Left kidney (tissue), 2 donors: ENCODE results near the gene CFAP300. TPM values are rescaled to one million over a fixed set of nuclear protein-coding genes. Genes with fewer than 3 reads are reported as not detected.

Experiments used
- DNase-seq: peaks from one replicate; pipeline ENCODE4 v3.0.0-alpha.2; 2013
- polyA plus RNA-seq: library from polyadenylated mRNA; unstranded; fragments of 120-200 nt; gene quantifications from one replicate; pipeline ENCODE4 v1.2.1, GENCODE V29; 2013; ENCODE audit not compliant: insufficient read length

Gene CFAP300
- polyA plus RNA-seq, 1 donor: 4.7 TPM

GRCh38 chr11:102071497-102072472 is 24.5 kb downstream of the CFAP300 start:
- DNase-seq: no peak

DNA sequence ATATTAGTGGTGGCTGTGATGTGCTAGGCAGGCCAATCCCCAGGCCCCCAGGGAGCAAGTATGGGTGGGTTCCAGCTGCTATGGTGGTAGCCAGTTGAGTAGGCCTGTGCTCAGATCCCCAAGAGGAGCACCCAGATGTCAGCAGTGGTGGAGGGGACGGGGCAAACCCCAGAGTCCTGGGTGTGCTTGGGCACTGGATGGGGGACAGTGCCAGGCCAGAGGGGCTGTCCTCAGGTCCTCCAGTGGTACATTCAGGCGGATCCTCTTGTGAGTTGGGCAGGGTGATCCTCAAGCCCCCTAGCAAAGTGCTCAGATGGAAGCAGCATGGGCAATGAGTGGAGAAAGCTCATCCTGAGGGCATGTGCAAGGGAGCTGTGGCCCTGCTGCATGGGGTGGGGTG is 26.0 kb downstream of the CFAP300 start:
- DNase-seq: no peak

GRCh38 chr11:102079625-102080024 is 32.4 kb downstream of the CFAP300 start:
- DNase-seq: no peak

DNA sequence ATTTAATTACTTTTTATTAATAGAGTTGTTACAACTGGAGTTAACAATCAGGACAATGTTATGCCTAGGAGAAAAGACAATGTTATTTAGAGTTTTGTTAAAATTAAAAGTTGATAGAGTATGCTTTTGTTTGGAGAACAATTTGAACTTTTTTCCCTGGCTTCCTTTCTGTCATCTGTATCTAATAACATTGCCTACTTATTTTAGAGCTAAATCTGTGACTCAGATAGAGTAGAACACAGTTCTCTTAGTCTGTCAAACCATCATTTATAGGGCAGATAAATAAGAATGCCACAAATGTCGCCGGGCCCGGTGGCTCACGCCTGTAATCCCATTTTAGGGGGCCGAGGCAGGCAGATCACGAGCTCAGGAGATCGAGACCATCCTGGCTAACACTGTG is 34.1 kb downstream of the CFAP300 start:
- no peak for DNase-seq

GRCh38 chr11:102085864-102086551 is 38.8 kb downstream of the CFAP300 start:
- DNase-seq: no peak

DNA sequence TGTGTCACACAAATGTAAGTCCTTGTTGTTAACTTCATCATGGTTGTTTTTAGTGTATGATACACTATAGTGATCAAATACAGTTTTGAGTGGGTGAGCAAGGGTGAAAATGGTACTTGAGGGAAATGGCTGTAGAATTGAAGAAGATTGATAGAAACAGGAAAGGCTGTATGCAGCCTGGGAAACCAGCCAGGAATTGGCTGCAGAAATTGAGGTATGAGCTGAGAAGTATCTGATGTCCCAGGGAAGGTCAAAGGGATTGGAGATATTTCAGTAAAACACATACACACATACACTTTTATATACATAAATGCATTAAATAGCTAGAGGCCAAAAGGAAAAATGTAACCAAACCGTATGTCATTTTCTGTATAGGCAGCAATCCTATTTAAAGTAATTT is 49.9 kb downstream of the CFAP300 start:
- DNase-seq: no peak

GRCh38 chr11:102099755-102100154 is 52.5 kb downstream of the CFAP300 start:
- no peak for DNase-seq

GRCh38 chr11:102108734-102109440 is 61.6 kb downstream of the CFAP300 start:
- no peak for DNase-seq

DNA sequence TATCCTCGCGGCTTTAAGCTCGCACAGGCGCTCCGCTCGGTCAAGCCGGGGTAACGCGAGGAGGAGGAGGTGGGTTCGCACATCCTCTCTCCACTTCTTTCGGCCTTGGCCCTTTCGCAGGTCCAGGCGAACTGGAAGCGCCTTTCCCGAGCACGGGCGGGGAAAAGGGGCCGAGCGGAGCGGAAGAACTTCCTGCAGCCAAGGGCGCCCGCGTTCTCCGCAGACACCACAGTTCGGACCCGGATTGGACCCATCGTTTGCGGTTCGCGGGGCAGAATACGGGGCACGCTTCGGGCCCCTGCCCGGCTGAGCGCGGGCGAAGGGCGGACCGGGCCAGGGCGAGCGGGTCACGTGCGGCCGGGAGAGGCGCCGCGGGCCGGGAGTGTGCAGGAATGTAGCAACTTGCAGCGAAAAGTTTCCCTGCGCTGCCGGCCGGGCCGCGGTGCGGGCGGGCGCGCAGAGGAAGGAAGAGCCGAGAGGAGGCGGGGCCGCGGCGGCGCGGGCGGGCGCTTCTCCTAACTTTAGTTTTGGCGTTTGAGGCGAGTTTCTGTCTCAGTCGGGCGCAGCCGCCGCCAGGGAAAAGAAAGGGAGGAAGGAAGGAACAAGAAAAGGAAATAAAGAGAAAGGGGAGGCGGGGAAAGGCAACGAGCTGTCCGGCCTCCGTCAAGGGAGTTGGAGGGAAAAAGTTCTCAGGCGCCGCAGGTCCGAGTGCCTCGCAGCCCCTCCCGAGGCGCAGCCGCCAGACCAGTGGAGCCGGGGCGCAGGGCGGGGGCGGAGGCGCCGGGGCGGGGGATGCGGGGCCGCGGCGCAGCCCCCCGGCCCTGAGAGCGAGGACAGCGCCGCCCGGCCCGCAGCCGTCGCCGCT is 62.9 kb downstream of the CFAP300 start, which contains the start of gene YAP1:
TSS of gene YAP1 (plus strand) at position 552 of the 865 bp plus-strand sequence. CDS start 402 bp downstream, outside the sequence.
- DNase-seq: peak; percentile 95

DNA sequence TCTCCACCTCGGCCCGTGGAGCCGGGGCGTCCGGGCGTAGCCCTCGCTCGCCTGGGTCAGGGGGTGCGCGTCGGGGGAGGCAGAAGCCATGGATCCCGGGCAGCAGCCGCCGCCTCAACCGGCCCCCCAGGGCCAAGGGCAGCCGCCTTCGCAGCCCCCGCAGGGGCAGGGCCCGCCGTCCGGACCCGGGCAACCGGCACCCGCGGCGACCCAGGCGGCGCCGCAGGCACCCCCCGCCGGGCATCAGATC is 63.4 kb downstream of the CFAP300 start:
- DNase-seq: no peak

GRCh38 chr11:102111011-102111786 is 64.0 kb downstream of the CFAP300 start:
- DNase-seq: peak; percentile 89

DNA sequence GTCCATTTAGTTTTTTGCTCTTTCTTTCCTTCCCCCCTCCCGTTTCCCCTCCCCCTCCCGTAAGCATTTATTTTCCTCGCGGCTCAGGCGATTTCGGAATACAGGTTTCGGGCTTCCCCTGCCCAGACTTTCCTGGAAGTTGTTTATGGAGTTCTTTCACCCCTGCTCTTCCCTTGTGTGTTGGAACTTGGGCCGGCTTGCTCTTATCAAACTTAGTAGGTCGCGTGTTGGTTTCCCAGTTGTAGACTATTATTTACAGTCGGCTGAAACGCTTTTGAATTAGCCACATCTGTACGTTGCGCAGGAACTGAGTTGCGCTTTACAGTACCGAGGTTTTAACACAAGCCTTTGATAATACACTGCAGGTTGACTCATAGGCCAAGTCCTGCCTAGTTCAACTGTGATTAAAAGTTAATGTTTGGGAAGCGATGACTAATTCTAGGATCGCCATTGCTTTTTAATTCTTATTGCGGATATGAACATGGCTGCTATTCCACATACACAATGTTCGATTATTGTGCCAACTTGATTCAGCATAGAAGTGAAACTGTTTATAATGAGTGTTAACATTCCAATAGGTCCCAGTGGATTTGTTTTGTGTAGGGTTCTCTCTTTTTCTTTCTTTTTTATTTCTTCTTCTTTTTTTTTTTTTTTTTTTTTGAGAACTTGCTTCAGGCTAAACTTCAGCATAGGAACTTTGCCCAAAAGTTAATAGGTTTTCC is 64.7 kb downstream of the CFAP300 start:
- peak; percentile 71 for DNase-seq

- no peak for DNase-seq
These were observed 65.2 kb downstream of the CFAP300 start for GRCh38 chr11:102112509-102112821.

- DNase-seq: no peak
These were observed 66.8 kb downstream of the CFAP300 start for GRCh38 chr11:102114032-102114431.

DNA sequence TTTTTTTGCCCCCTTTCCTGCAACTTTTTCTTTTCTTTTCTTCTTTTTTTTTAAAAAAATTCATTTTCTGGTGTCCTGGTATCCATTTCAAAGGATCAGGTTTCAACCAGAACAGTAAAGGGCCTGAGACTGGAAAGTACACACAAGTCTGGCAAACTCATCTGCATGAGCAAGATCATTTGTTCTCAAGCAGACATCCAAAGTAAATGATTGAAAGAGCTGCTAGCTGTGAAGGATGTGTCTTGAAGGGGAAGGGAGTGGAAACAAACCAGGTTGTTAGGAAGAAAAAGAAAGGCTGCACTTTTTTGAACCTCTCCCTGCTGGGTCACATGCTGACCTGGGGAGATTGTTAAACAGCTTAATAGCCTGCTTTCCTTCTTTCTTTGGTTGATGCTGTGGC is 68.3 kb downstream of the CFAP300 start:
- peak; percentile 66 for DNase-seq

GRCh38 chr11:102116453-102117205 is 69.4 kb downstream of the CFAP300 start:
- DNase-seq: no peak

DNA sequence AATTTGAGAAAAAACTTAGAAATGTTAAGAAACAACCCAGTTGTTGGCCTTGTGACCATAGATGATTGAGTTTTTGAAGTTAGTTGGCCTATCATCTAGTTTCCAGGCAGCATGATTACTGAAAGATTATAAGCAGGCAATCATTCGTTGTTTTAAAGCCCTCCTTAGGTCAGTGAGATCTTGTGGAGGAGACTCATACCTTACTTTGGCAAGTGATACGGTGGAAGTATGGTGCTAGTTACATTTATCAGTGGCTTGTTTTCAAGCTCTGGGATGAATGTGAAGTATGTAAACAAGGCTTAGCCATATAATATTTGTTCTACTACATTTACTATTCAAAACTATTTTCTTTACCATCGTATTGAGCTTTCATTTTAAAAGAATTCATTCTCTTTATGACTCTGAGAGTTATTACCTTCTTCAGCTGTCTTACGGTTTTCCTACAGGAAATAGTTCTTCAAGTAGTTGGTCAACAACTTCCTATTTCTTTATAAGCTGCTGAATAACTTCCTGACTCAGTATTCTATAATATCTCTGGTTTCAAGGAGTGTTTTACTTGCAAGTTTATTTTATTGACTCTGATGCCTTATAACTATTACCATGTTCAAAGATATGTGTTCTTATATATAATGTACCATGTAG is 70.4 kb downstream of the CFAP300 start:
- no peak for DNase-seq

DNA sequence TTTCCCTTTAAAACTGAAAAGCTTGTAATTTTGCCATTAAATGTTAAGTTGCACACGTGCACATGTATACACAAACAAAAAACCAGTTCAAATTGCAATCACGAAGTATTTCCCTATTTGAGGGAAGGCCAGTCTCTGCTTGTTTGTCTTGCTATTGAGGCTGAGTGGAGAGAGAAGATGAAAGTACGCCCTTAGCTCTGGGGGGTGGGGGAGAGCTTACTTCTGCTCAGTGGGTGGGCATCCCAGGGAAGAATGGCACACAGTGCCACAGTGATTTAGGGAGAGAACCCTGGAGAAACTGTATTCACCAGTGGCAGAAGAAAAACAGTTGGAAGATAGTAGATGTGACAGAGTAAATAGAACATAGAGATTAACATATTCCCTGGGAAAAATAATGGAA is 71.7 kb downstream of the CFAP300 start:
- DNase-seq: no peak

DNA sequence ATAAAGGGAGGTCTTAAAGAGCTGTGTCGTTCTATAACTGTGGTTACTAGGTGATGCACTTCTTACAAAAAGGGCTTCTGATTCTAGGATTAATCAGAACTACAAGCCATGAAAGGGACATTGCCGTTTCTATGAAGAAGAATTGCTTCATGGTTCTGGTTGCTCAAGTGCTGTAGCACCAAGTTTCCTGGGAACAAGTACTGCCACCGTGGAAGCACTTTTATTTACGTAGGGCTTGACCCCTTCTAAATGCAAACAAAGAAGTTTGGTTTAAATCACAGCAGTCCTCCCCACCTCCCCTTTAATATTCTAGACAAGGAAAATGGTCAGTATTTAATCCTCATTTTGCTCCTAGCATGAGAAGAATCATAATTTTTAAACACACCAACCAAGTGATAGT is 72.8 kb downstream of the CFAP300 start:
- no peak for DNase-seq
